Stimulated activated CD4-positive, alpha-beta T cell treated with anti-CD3 and anti-CD28 coated beads, TNF-alpha, amount 100 ng/mL, for 4 hours (primary cell): Measurements from ENCODE around the gene STEAP4.
"Not testable (repeated sequence)": the region's sequence is repeated elsewhere in the genome, so short reads cannot be mapped to it uniquely, and the experiment has no call there.

ENCODE experiments used
- DNase-seq, 3 experiments: peaks; one replicate each; pipeline ENCODE4 v3.0.0-alpha.2; 2020; ENCODE audit warnings: low read depth in 3 of 3

Gene STEAP4

DNA sequence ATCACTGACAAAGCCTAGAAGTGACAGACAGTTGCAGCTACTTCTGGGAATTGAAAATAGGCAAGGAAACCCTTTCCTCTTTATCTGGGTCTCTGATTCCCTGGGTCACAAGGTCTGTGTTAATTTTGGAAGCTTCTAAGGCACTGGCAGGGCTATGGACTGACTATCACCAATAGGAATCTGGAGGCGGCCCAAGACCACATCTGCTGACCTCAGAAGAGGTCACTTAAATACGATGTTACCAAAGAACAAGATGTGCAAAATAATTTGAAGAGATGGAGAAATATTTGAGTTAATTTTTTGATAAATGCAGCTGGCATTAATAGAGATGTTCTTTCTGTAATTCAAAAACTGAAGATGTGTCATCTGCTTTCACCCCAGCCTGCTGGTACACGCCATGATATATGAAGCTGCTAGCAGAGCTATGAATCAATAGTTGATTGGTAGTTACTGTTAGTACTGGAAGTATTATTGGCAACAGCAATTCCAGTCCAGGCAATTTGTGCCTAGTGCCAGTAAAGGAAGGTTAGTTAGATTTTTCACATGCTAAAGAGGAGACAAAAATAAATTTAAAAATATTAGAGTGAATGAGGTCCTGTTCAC is 5.5 kb upstream of the STEAP4 start:
- no peak for DNase-seq

DNA sequence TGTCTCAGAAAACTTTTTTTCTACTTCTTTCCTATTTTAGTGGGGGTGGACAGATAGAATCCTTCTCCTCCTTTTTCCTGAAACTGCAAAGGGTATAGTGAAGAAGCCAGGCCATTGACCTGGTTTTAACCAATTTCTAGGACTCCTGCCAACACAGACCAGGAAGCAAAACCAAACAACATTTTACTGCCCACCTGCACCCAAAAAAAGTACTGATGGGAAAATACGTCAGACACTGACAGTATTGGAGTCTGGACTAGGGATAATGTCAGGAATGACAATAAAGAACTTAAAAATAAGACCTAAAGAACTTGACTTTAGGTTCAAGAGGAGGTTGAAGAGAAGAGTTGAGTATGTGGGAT is 5.0 kb upstream of the STEAP4 start:
- no peak for DNase-seq

DNA sequence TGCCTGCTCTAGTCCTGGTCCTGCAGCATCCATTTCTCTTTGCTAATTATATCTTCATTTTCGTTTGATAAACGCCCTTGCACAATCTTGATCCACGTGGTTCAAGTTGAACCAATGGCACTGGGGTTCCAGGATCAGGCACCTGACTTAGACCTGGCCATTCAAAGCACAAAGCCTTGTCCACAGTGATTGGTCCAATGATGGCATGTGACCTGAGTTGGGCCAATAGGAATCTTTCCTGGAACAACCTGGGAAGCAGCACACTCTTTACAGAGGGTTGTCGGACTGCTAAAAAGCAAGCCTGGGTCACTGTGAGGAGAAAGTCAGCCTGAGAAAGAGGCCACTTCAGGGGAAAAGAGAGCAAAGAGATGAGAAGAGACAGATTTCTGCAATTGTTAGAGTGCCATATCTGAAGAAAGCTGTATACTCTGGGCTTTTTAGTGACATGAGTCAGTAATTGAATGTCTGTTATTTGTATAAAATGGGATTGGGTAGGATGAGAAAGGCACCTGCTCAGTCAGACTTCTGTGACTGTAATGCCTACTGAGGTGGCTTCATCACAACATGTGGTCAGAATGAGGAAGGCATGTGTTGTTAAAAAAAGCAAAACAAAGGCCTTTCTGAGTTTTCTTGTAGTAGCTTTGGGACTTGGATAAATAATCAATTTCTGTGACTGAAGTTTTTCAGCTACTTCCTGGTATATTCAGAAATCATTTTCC is 4.4 kb upstream of the STEAP4 start:
- DNase-seq = no peak

DNA sequence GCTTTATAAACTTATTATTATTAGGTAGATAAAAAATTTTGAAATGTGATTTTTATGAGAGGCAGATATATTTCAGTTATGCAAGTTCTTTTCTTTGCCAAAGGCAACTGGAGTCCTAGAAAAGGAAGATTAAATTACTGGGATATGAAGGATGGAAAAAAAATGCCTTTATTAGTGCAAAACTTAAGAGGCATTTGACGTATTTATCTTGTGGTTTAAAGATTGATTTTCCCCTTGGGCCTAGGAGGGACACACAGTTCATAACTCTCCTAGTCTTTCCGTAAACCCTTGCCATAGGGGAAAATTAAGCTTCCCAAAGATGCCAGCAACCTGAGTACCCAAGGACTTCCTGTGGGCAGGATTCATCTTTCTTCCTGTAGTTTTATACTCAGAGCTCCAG is 3.1 kb upstream of the STEAP4 start:
- no peak for DNase-seq

DNA sequence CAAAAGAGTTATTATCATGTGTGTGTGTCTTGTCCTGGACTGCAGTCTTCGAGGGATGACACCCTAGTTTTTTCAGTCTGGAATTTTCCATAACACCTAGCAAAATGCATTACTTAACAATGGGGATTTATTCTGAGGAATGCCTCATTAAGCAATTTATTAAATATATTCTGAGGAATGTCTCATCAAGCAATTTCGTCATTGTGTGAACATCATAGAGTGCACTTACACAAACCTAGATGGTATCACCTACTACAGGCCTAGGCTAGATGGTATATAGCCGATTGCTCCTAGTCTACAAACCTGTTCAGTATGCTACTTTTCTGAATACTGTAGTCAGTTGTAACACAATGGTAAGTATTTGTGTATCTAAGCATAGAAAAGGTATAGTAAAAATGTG is 1.1 kb upstream of the STEAP4 start:
- DNase-seq = no peak

DNA sequence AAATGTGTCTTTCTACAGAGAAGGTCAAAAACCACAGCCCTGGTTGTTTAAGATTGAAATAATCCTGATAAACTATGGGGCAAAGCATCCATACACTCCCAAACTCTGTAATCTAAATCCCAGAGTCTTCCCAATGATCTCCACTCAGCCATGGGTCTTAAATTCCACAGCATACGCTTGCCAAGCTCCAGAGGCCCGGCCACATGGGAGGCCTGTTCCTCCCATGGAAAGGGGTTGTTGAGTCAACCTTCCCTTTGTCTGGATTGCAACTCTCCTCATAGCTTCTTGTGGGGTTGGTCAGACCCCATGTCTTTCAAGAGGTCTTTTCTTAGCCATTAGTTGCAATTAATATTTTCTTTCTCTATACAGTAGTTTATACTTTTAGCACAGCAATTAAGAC is 718 bp upstream of the STEAP4 start:
- no peak for DNase-seq

DNA sequence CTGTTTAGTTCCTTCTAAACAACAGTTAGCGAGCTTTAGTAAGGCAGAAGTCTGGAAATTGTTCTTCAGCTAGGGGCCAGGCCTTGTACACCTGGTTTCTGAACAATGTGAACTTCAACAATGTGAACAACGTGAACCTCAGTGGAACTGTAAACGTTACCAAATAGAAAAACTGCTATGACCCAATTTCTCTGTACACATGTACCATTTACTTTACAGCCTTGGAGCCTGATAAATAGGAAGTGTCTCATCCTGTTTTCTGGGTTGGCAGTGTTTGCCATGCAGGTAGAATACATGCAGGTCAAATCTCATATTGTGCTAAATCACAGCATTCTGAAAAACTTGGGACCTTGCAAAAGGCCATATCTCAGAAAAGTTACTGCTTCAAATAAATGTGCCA is 1.6 kb downstream of the STEAP4 start:
- no peak for DNase-seq

DNA sequence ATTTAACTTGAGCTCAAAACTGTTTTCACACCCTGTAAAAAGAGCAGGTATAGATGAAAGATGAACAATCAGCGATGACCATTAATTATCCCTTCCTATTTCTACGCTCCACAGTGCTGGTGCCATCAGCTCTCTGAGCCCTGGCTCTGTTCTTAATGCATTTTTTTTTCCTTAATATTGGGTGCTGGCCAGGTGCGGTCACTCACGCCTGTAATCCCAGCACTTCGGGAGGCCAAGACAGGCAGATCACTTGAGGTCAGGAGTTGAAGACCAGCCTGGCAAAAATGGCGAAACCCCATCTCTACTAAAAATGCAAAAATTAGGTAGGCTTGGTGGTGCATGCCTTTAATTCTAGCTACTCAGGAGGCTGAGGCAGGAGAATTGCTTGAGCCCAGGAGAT is 4.2 kb downstream of the STEAP4 start:
- no peak for DNase-seq

DNA sequence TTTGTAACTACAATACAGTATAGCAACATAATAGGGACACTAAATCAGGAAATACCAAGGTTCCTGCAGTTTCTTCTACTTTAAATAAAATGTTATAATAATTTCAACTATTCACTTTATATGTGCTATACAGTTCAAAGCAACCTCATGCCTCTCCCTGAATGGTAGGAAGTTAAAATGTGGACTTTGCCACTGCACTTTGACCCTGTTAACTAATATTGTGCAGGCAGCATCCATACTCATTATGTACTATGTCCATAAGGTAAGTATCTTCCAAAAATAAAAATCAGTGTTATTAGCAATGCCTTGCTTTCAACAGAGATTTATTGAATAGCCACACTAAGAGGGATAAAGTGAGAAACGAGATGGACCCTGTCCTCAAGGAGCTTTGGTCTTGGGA is 4.8 kb downstream of the STEAP4 start:
- DNase-seq = no peak

DNA sequence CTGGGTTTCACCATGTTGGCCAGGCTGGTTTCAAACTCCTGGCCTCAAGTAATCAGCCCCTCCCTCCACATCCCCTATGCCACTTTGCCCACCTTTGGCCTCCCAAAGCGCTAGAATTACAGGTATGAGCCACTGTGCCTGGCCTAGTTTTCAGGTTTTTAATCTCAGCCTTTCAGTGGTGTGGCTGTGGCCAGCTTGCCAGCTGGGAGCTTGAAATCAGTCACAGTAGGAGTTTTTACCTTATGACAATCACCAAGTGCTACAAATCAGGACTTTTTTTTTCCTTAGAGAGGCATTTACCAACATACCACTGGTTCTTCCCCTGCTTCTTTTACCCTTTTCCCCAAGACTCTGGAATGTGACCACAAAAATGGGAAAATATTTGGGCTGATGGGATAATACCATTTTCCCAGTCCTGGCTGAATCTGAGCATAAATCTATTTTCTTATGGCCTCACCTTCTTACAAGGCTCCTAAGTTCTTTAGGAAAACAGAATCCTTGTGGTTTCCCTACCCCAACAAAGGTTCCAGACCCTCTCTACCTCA is 6.2 kb downstream of the STEAP4 start:
- no peak for DNase-seq

DNA sequence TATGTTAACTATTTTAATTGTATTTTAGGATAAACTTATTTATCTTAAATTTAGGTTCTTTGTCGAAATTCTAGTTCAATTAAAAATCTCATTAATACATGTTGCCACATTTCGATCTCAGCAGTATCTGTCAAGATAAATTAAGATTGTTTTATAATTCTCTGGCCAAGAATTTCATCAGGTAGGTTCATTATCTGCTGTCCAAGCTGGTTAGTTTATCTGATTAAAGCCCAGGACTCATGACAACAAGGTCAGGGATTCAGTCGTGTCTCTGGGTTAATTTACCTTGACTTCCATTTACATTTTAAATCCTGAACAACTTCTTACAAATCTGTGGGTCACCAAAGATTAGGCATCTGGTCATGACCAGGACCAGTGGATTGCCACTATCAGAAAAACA is 7.6 kb downstream of the STEAP4 start:
- no peak for DNase-seq

DNA sequence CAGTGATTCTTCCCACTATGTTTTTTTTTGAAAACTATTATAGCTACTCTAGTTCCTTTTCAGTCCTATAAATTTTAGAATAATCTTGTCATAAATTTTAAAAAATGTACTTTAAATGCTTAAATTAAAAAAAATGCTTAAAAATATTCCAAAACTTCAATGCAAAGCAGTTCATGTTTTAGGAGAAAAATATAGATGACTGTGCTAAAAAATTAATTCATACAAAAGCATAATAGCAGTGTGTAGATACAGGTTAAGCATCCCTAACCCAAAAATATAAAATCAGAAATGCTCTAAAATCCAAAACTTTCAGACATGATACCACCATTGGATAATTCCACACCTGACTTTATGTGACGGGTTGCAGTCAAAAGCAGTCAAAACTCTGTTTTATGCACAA is 12.8 kb downstream of the STEAP4 start:
- DNase-seq = no peak

DNA sequence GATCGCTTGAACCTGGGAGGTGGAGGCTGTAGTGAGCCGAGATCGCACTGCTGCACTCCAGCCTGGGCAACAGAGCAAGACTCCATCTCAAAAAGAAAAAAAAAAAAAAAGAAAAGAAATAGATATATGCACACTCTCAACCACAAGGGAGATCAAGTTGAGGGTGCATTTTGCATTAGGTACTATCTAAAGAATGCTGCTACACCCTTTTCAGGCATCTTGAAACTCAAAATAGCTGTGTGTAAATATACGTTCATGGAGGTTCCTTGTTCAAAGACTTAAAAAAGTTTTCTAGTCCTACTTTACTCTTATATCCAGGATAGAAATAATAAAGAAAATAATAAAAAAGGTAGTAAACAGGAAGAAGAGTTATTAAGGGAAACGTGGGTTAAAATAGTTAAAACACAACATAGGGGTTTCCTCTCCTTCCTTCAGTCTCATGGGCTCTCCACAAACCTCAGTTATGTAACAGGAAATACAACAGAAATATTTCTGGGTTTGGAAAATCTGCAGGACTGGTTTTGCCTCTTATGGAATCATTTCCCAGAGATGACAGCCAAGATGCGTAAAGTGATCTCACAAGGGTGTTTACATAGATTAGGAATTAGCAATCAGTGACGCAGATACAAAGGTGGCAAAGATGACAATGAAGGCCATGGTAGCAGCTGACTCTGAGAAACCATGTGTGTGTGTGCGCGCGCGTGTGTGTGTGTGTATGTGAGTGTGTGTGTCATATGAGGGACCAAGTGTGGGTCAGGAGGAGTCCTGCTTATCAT is 15.1 kb downstream of the STEAP4 start:
- no peak for DNase-seq

DNA sequence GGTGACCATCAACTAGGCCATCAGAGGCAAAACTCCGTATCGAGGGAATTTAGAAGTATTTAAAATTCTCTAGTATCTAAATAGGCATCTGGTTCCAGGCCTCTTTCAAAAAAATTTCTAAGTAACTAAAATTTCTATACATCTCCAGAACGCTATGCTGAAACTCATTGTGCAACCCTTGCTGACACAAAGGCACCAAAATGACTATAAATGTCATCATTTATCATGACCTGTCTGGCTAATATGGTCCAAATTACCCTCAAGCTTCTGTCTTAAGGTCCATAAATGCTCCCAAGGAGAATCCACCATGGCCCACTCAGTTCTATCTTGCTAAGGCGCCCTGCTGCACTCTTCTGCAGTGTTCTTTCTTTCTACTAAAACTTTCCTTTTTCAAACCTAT is 16.2 kb downstream of the STEAP4 start:
- DNase-seq = no peak

DNA sequence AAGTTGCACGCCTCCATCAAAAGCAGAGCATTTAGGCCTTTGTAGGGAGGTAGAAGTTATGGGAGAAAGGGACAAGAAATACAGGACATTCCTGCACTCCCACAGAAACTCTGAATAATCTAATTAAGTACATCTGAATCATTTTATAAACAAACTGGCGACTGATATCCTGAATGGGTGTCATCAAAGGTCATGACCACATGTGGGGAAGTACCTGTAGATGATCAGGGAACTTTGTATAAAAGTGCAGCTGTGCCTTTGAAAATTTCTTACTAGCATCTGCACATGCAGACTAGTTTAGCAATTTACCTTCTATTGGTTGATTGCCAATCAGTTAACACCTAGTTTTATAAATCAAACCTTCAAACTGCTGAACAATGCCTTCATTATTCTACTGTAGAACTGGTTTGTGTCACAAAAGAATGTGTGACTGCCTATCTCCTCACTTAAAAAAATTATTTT is 17.1 kb downstream of the STEAP4 start:
- DNase-seq = no peak

DNA sequence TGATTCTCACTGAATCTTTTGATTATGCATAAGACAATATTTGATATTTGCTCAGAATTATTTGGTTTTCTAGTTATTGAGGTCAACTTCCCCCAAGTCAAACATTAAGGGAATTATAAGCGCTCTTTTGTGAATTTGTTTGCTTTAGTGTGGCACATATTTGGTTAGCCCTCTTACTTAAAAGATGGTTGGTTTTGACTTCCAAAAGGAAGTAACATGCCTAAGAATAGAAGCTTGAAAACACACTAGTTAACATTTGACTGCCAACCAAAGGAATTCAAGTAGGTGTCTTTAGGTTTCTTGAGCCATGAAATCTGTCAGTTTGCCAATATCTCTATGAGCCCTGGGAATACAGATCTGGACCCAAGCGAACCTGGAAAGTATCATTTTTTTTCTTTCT is 24.9 kb downstream of the STEAP4 start:
- DNase-seq = no peak

DNA sequence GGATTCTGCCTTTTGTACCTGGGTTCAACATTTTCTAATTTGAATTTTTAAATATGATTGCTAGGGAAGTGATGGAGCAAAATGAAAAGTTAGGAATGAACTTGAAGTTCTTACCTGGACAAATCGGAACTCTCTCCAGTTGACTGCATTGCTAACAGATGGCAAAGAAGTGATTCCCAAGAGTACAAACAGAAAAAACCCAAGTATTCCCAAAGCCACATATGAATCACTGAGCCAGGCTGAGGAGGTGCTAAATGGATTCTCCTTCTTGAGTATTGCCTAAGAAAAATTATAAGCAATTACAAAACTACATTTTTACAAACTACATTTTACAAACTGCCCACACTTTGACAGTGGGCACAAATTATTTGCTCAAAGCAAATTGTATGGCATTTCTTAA is 25.9 kb downstream of the STEAP4 start:
- no peak for DNase-seq

DNA sequence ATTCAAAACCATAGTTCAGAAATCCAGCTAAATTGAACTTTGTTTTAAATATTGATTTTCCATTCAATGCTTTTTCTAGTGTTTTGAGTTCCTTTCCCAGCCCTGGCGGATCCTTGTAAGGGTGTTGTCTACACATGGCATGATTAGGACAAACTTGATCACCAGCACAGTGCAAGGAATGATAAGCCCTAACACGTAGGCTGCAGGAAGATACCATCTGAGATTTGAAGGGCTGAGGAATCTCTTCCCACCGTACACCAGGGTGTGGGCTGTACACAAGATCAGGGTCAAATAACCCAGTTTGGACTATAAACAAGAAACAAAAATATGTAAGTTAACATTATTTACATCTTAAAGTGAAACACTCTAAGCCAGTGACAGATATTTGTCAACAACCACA is 27.4 kb downstream of the STEAP4 start:
- no peak for DNase-seq

DNA sequence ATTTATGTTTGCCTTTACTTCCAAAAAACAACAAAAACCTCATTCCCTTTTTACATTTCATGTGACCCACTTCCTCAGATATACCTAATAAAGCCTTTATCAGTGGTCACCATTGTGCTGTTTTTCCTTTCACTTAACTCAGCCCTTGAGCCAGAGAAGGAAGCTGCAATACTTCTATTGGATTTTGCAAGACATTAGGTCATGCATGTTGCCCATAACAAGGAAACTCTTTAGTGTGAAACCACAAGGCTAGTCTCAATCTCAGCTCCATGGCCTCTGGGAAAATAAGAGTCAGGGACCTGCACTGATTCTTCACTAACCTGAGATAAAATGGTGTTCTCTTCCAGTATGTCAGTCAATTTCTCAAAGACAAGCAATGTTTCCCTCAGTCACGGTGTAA is 27.8 kb downstream of the STEAP4 start:
- no peak for DNase-seq

DNA sequence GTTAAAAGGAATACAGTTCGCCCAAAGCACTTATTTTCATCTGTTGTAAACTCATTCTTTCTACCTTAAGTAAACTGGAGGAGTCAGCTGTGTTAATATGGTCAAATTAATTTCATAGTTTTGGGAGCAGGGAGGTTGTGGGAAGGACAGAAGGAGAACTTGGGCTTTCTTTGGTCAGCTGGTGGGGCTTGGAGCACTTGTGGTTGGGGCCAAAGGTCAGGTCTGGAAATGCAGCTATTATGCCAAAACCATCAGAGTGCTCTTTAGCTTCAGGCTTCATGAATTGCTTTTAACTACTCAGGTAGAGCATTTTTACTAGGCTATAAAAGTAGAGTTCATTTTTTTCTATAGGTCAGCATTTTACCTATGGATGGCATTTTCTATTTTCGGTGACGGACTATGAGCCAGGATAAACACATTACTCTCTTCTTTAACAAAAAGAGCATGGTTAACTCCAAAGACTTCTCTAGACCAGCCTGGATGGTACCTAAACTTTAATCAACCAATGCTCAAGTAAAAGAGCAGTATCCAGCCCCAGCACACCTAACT is 30.0 kb downstream of the STEAP4 start:
- no peak for DNase-seq

DNA sequence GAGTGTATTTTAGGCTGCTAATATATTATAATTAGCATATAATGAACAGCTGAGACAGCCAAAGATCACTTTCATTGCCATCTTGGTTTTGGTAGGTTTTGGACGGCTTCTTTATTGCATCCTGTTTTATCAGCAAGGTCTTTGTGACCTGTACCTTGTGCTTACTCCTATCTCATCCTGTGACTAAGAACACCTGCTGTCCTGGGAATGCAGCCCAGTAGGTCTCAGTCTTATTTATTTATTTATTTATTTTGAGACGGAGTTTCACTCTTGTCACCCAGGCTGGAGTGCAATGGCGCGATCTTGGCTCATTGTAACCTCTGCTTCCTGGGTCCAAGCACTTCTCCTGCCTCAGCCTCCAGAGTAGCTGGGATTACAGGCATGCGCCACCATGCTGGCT is 31.8 kb downstream of the STEAP4 start:
- not testable (repeated sequence) for DNase-seq

DNA sequence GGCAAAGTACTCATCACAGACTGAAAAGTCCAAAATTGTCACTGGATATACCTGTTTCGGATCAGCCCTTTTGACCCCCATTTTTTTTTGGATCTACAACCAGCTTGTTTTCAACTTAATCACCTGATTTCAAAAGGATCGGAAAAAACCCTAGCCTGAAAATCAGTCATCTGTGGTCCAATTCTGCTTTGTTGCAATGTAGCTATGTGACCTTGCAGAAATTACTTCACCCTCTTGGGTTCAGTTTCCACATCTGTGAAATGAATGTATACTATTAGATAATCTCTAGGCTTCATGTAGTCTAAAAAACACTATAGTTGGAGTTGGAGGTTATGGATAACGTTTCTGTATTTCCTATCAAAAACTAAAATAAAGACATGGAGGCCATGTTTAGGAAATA is 37.1 kb downstream of the STEAP4 start:
- DNase-seq = no peak

DNA sequence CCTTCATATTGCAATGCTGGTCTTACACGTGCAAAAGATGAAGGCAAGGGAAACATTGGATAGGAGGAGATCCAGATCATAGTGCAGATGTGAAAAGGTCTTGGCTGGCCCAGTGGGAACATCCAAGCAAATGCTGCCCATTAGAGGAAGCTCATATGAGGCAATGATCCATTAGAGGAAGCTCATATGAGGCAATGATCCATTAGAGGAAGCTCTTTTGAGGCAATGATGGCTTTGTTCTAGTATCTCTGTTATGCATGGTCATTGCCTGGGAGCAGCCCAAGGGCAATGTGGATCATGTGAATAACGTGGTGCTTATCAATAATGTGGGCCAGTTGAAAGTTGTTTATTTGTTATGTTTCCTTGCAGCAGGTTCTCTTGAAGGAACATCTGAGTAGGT is 37.8 kb downstream of the STEAP4 start:
- no peak for DNase-seq
